IPS-NIHi7 (cell line): ENCODE measurements around the gene SLC2A8.
A peak's percentile ranks its signal among the peaks of the same experiment; 100 is the strongest.

Source experiments
- DNase-seq: peaks from one replicate; pipeline ENCODE4 v3.0.0; 2012; ENCODE audit warnings: mixed read lengths; ENCODE audit errors: extremely low spot score

The SLC2A8 gene

DNA sequence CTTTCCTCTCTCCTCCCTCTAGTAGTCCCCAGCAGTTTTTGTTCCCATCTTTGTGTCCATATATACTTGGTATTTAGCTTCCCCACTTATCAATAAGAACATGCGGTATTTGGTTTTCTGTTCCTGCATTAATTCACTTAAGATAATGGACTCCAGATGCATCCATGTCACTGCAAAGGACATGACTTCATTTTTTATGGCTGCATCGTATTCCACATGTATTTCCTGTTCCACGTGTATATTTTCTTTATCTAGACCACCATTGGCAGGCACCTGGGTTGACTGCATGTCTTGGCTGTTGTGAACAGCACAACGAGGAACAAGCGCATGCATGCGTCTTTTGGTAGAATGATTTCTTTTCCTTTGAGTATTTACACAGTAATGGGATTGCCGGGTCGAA, 33.4 kb downstream of the SLC2A8 start:
- no peak for DNase-seq

GRCh38 chr9:127437497-127438264, 40.7 kb downstream of the SLC2A8 start:
- DNase-seq = no peak

- no peak for DNase-seq
Observed at GRCh38 chr9:127438394-127438793, 41.4 kb downstream of the SLC2A8 start.

GRCh38 chr9:127444283-127444920, 47.4 kb downstream of the SLC2A8 start:
- no peak for DNase-seq

GRCh38 chr9:127444921-127445850, 48.2 kb downstream of the SLC2A8 start:
- DNase-seq = no peak

GRCh38 chr9:127445851-127446712, 49.1 kb downstream of the SLC2A8 start:
- DNase-seq = no peak

- DNase-seq = no peak
Observed at GRCh38 chr9:127446713-127447415, 49.9 kb downstream of the SLC2A8 start.

DNA sequence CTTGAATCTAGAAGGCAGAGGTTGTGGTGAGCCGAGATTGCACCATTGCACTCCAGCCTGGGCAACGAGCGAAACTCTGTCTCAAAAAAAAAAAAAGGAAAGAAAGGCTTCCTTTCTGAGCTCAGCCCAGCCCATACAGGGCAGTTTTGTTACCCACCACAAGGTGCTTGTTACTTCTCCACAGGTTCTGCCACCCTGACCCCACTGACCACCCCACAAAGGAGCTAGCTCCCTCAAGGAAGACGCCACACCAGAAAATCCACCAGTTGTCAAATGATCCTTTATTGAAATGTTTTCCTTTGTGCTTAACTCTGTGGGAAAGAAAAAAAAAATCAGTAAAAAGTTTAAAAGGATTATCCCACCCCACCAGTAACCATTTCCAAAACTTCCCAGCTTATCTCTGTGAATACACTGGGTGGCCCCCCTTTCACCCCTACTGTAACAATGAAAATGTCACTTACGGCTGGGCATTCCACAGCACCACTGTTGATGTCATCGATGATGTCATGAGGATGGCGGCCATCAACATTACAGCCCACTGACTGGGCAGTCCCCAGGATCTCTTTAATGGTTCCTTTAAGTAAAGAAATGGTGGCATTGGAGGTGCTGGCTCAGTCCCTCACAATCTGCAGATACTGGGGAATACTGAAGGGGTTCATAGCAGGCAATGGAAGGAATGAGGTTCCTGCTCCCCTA, 50.6 kb downstream of the SLC2A8 start:
- DNase-seq = no peak

DNA sequence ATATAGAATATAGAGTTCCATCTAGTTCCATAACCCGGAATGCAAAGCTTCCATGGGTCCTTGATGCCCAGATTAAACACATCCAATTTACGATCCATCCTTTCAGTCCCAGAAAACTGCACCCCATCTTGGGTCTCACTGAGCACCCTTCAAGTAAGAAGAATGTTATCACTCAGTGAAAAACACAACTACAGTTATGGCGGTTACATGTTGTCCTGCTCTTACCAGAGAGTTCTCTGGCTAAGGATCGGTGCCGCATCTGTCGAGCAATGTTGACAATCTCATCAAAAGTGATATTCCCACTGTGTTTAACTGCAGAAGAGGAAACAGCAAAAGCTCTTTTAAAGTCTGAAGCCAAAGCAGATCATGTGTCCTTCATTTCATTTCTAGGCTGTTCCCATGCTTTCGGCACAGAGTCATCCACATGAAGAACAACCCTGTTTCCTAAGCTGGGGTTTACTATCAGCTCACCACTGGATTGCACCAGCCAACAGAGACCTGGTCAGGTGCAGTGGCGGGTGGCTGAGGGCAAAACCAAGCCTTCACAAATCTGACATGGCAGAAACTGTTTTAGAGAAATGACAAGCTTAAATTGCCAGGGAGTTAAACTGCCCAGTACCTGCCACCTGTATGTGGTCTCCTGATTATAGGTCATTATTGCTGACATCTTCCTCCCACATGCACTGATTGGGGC, 51.3 kb downstream of the SLC2A8 start:
- no peak for DNase-seq

DNA sequence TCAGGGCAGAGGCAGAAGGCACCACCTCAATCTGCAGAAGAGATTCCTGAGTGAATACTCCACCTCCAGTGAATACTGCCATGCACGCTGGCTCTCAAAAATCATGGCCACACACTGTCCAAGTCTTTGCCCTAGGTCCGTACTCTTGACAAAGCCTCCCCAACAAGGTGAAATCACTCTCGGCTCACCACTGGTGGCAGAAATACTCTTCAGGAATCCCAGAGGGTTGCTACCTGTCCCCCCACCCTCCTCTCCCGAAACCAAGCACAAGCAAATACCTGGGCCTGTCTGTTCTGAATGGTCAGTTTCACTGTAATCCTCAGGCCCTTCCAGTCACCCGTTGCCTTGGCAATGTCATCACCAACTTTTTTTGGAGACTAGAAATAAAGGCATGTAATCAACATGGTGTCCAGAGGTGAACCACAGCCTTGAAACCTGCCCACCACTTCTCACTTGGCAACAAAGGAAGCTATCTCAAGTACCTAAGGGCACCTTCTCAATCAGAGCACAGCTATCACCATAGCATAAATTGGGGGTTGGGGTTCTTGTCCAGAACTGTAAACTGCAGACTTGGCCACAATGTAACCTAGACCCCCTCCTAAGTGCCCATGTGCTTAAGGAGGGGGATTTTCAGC, 52.5 kb downstream of the SLC2A8 start:
- no peak for DNase-seq

GRCh38 chr9:127450243-127450760, 53.3 kb downstream of the SLC2A8 start:
- no peak for DNase-seq

GRCh38 chr9:127450830-127451607, 54.0 kb downstream of the SLC2A8 start, which contains the start of the genes LRSAM1 and RPL12:
Gene LRSAM1, plus strand, starts transcription at chr9:127451510. Its CDS starts 3,018 bp downstream, at chr9:127454528.
Gene RPL12, minus strand, starts transcription at chr9:127451406. Its CDS starts 89 bp downstream, at chr9:127451317.
- DNase-seq = peak; percentile 98

DNA sequence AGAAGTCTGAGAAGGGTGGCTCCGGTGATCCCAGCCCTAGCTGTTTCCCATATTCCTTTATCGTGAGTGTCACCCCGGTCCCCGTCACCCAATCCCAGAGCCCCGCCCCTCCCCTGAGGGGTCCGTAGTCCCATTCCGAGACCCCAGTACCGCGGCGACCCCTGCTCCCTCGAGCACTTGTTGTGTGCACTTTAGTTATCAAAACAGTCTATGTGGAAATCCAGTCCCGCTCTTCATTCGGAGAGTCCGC, 54.6 kb downstream of the SLC2A8 start:
- no peak for DNase-seq

- DNase-seq = peak; percentile 72
Observed at GRCh38 chr9:127451858-127452656, 55.1 kb downstream of the SLC2A8 start.

DNA sequence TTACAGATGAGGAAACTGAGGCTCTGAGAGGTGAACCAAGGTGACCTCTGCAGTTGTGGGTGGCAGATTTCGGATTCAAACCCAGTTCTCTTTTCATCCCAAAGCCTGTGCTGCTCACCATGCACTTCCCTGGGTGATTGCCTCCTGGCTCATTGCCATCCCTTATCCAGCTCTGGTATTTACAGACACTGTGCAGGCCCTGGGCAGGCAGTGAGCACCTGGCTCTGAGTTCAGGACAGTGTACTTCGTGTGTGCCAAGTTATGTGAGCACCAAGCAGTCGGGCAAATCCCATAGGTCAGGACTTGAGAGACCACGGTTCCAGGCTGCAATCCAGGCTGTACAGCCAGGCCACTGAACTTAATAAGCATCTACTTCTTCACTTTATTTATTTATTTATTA, 55.7 kb downstream of the SLC2A8 start:
- no peak for DNase-seq

DNA sequence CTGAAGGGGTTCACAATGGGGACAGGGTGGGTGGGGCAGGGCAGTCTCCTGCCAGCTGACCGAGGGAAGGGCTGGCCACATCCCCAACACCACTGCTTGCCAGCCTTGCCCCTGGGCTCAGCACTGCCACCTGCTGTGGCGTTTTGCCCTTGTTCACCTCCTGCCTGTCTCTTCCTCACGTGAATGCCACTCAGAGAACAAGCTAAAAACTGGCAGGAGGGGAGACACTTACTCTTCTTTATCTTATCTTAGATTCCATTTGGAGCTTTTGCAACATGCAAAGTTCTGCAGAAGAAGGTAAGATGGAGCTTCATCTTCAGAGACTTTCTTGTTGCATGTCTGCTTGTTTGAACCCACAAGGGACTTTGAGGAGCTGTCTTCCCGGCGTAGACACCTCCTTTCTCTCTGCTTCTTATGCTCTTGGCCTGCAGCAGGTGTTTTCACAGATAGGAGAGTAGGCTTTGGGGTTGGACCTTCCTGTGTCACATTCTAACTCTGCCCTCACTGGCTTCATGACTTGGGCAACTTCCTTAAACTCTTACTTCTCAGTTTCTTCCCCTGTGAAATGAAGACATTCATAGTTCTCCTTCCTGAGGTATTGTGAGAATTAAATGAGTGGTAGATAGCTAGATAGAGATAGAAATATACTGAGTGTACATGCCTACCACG, 58.5 kb downstream of the SLC2A8 start:
- no peak for DNase-seq
